Ovary (tissue), 9 donors: ENCODE data around the gene TGFBR1. TPM values are rescaled to one million over a fixed set of nuclear protein-coding genes. Genes with fewer than 3 reads are reported as not detected.

Experiments
- DNase-seq, 5 donors: peaks; one replicate each; pipeline ENCODE4 v3.0.0-alpha.2; 2019 to 2020
- H3K27ac ChIP-seq, 2 donors: fragments of 200-600 bp; one replicate each; pipeline versions ENCODE4 v1.5.1 to v1.8.0; 2019 to 2022
- H3K27me3 ChIP-seq: fragments of 200-600 bp; one replicate; pipeline ENCODE4 v1.8.0; 2022
- H3K36me3 ChIP-seq: fragments of 200-600 bp; sonication (generic); one replicate; pipeline ENCODE4 v1.5.1; 2019
- H3K4me1 ChIP-seq: one replicate; pipeline ENCODE4 v1.8.1; 2013; ENCODE audit warnings: mild to moderate bottlenecking, moderate library complexity; ENCODE audit not compliant: insufficient read depth
- H3K4me3 ChIP-seq: fragments of 200-600 bp; sonication (generic); one replicate; pipeline ENCODE4 v1.5.1; 2017
- H3K9me3 ChIP-seq, 2 donors: fragments of 200-600 bp in 1 of 2; sonication (generic) in 1 of 2; one replicate each; pipeline versions ENCODE4 v1.5.1 to v1.8.1; 2013 to 2019; ENCODE audit warnings: mild to moderate bottlenecking in 1 of 2, moderate library complexity in 1 of 2
- EP300 ChIP-seq: sonication (generic); formaldehyde crosslinking; IDR thresholded peaks from one replicate; pipeline ENCODE4 v1.6.1; 2017; ENCODE audit warnings: antibody characterized with exemption
- POLR2A ChIP-seq: fragments of 450-650 bp; IDR thresholded peaks from one replicate; pipeline ENCODE4 v1.6.1; 2017; ENCODE audit warnings: antibody characterized with exemption, mild to moderate bottlenecking, moderate library complexity
- whole genome bisulfite sequencing, 3 donors: extraction: QIAGEN DNeasy Blood & Tissue Kit in 1 of 3; methylation state at CpG; one replicate each; pipeline versions ENCODE4 v1.1.5 to v1.1.7; 2013 to 2017; 5-methylcytosine and 5-hydroxymethylcytosine counted together
- intact Hi-C, 4 donors: fragments of 100-400 bp; cut with DNase I; formaldehyde crosslinking; loops; one replicate each; pipeline versions ENCODE4 v1.11.0 to v1.15.1; 2022 to 2023
- polyA plus RNA-seq, 2 donors: library from polyadenylated mRNA; stranded (reverse); fragments of 200-250 nt in 1 of 2; fragments of 350-450 nt in 1 of 2; fragmentation: Illumina TruSeq in 1 of 2; extraction: RNeasy Lipid Tissue Mini Kit (QIAGEN cat#74804) in 1 of 2; gene quantifications; one replicate each; pipeline ENCODE4 v1.2.3, GENCODE V29; 2013 to 2014
- total RNA-seq, 7 donors: library from RNA; depleted of rRNA in 2 of 7; stranded (reverse); fragments of >200 nt in 2 of 7; fragmentation: NEBNext Ultra II Directional in 3 of 7; extraction: Animal tissue kit (Norgen Biotek cat#: 25700) in 3 of 7; gene quantifications; one replicate each; pipeline versions ENCODE4 v1.1.0 to v1.2.4, GENCODE V29; 2016 to 2023
- TF ChIP-seq, protein P1 (sequence below), 3 donors: fragments of 450-650 bp in 2 of 3; fragments of 200-600 bp in 1 of 3; IDR thresholded peaks; one replicate each; pipeline versions ENCODE4 v1.5.1 to v1.8.0; 2016 to 2022; ENCODE audit warnings: antibody characterized with exemption in 3 of 3, mild to moderate bottlenecking in 1 of 3
- donor health status: DM: no; HTN: no; CAD: no; lungs with moderate emphysema.
- donor health status: DM: no; HTN: no; CAD: no.
- donor health status: Bipolar disorder and iron deficiency.
- donor health status: DM: yes; HTN: yes; CAD: no.
- donor health status: DM: no; HTN: no; CAD: no.
- donor health status: DM: yes; HTN: yes; CAD: no.

Gene TGFBR1
- total and polyA plus RNA-seq, 9 donors: 12.5 to 55.9 (median 38.3) TPM

GRCh38 chr9:99063522-99063921 is 41.4 kb upstream of the TGFBR1 start:
- no peak for TF ChIP-seq POLR2A
- no peak for TF ChIP-seq EP300
- TF ChIP-seq, protein P1, sequence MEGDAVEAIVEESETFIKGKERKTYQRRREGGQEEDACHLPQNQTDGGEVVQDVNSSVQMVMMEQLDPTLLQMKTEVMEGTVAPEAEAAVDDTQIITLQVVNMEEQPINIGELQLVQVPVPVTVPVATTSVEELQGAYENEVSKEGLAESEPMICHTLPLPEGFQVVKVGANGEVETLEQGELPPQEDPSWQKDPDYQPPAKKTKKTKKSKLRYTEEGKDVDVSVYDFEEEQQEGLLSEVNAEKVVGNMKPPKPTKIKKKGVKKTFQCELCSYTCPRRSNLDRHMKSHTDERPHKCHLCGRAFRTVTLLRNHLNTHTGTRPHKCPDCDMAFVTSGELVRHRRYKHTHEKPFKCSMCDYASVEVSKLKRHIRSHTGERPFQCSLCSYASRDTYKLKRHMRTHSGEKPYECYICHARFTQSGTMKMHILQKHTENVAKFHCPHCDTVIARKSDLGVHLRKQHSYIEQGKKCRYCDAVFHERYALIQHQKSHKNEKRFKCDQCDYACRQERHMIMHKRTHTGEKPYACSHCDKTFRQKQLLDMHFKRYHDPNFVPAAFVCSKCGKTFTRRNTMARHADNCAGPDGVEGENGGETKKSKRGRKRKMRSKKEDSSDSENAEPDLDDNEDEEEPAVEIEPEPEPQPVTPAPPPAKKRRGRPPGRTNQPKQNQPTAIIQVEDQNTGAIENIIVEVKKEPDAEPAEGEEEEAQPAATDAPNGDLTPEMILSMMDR (IDR thresholded peaks at IDR 0.05): no peak
- Histone ChIP-seq H3K27ac (no peak overlapping the region), H3K9me3 (no peaks in the 10 kb centered on the region), H3K4me3 (no peak overlapping the region), H3K27me3 (no peaks in the 10 kb centered on the region), H3K4me1 (no peaks in the 10 kb centered on the region), H3K36me3 (no peaks in the 10 kb centered on the region)
- DNase-seq: no peak
- WGBS, 3 donors: 88 to 100% (median 98%) methylated on average over 1 of the region's 1 CpG
- intact Hi-C loops: no loop called here

- no peak for TF ChIP-seq POLR2A
- TF ChIP-seq EP300: no peak
- TF ChIP-seq, protein P1 (IDR thresholded peaks at IDR 0.05): no peak
- Histone ChIP-seq H3K4me3 (no peak overlapping the region), H3K9me3 (no peaks in the 10 kb centered on the region), H3K4me1 (peaks cover 1% of the 10 kb centered on the region), H3K27ac (no peak overlapping the region), H3K27me3 (no peaks in the 10 kb centered on the region), H3K36me3 (no peaks in the 10 kb centered on the region)
- intact Hi-C loops: no loop called here
- no peak for DNase-seq
- 57 to 73% (median 68%) methylated on average over 3 of the region's 3 CpGs for WGBS, 3 donors
These were observed 38.3 kb upstream of the TGFBR1 start for GRCh38 chr9:99066571-99066970.

DNA sequence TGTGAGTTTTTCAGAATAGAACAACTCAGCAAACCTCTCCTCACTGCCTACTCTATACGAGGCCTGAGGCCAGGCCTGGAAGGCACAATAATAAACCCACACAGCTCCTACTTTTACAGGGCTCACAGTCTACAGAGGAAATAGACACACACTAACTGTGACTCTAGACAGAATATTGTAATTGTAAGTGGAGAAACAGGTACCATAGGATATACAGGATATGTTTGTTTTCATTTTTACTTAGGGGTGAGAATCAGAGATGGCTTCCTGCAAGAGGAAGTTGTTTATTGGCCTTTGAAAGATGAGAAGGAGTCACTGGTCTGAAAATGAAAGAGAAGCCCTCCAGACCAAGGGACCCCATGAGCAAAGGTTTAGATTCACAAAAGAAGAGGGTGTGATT is 35.8 kb upstream of the TGFBR1 start:
- Histone ChIP-seq H3K27ac (no peak overlapping the region), H3K4me1 (peaks cover 1% of the 10 kb centered on the region), H3K27me3 (no peaks in the 10 kb centered on the region), H3K9me3 (no peaks in the 10 kb centered on the region), H3K36me3 (no peaks in the 10 kb centered on the region), H3K4me3 (no peak overlapping the region)
- intact Hi-C loops: no loop called here
- no peak for DNase-seq
- WGBS, 3 donors: 65 to 89% (median 72%) methylated on average over 1 of the region's 1 CpG
- TF ChIP-seq POLR2A: no peak

DNA sequence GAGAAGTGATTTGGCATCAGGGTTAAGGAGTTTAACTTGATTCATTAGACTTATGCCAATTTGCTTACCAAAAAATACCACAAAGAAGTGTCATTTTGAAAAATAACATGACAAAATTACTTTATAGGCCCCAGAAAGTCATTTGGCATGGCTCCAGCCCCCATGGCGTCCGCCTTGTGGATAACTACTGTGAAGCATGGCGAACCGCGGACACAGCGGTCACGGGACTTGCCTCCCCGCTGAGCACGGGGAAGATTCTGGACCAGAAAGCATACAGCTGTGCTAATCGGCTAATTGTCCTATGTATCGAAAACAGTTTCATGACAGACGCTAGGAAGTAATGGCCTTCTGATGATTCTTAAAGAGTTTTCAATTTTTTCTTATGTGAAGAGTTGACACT is 35.4 kb upstream of the TGFBR1 start:
- no peak overlapping the region for H3K27ac ChIP-seq
- H3K27me3 ChIP-seq: no peaks in the 10 kb centered on the region
- WGBS, 3 donors: 91 to 96% (median 93%) methylated on average over 12 of the region's 12 CpGs
- no peaks in the 10 kb centered on the region for H3K36me3 ChIP-seq
- no peak overlapping the region for H3K4me3 ChIP-seq
- no peaks in the 10 kb centered on the region for H3K9me3 ChIP-seq
- intact Hi-C loops: no loop called here
- peaks cover 1% of the 10 kb centered on the region for H3K4me1 ChIP-seq
- DNase-seq: no peak
- no peak for TF ChIP-seq EP300
- TF ChIP-seq, protein P1 (IDR thresholded peaks at IDR 0.05): no peak
- TF ChIP-seq POLR2A: no peak

GRCh38 chr9:99070681-99071080 is 34.2 kb upstream of the TGFBR1 start:
- WGBS, 3 donors: 70 to 82% (median 80%) methylated on average over 6 of the region's 6 CpGs
- H3K27ac ChIP-seq: no peak overlapping the region

More at GRCh38 chr9:99070681-99071080, 34.2 kb upstream of the TGFBR1 start:
- no peak overlapping the region for H3K4me3 ChIP-seq
- H3K36me3 ChIP-seq: no peaks in the 10 kb centered on the region
- H3K9me3 ChIP-seq: no peaks in the 10 kb centered on the region
- H3K27me3 ChIP-seq: no peaks in the 10 kb centered on the region
- DNase-seq: no peak
- no peak for TF ChIP-seq EP300
- TF ChIP-seq, protein P1 (IDR thresholded peaks at IDR 0.05): no peak
- peaks cover 1% of the 10 kb centered on the region for H3K4me1 ChIP-seq
- intact Hi-C loops: no loop called here
